ENCODE data around the gene CLTCL1. TPM values are rescaled to one million over a fixed set of nuclear protein-coding genes. Genes with fewer than 3 reads are reported as not detected.

The CLTCL1 gene
- total and polyA plus RNA-seq, 9 donors = 2.8 to 10.7 (median 5.2) TPM

GRCh38 chr22:19196841-19197612 is 94.5 kb downstream of the CLTCL1 start:
- Histone ChIP-seq H3K27ac (no peak overlapping the region), H3K4me1 (ENCODE audit: insufficient read depth) (no peaks in the 10 kb centered on the region), H3K4me3 (no peak overlapping the region), H3K9me3 (no peaks in the 10 kb centered on the region), H3K27me3 (no peaks in the 10 kb centered on the region), H3K36me3 (no peaks in the 10 kb centered on the region)
- 47 to 53% (median 48%) methylated on average over 11 of the region's 11 CpGs for WGBS, 3 donors
- intact Hi-C loops (cut with DNase I) = loop anchor here in 1 of 4 donors (1.0 kb wide), 1 partner anchor 28 kb away; no protein-coding TSS in a partner anchor
- DNase-seq = no peak
- TF ChIP-seq CTCF (IDR thresholded peaks at IDR 0.05) (no peak), EP300 (IDR thresholded peaks at IDR 0.05) (no peak), POLR2A (IDR thresholded peaks at IDR 0.05) (no peak)

- H3K4me1 ChIP-seq (ENCODE audit: insufficient read depth) = no peaks in the 10 kb centered on the region
- H3K27ac ChIP-seq = no peak overlapping the region
- TF ChIP-seq POLR2A (IDR thresholded peaks at IDR 0.05) (no peak), EP300 (IDR thresholded peaks at IDR 0.05) (no peak), CTCF (IDR thresholded peaks at IDR 0.05) (no peak)
- no peaks in the 10 kb centered on the region for H3K36me3 ChIP-seq
- H3K27me3 ChIP-seq = no peaks in the 10 kb centered on the region
- 86 to 92% (median 90%) methylated on average over 23 of the region's 23 CpGs for WGBS, 3 donors
- H3K4me3 ChIP-seq = no peak overlapping the region
- intact Hi-C loops (cut with DNase I) = loop anchor here in 1 of 4 donors (1.0 kb wide), 1 partner anchor 29 kb away; no protein-coding TSS in a partner anchor
- DNase-seq = no peak
- no peaks in the 10 kb centered on the region for H3K9me3 ChIP-seq
Measured at GRCh38 chr22:19195796-19196731, 95.5 kb downstream of the CLTCL1 start.

GRCh38 chr22:19194766-19195536 is 96.6 kb downstream of the CLTCL1 start:
- Histone ChIP-seq H3K27me3 (no peaks in the 10 kb centered on the region), H3K4me1 (ENCODE audit: insufficient read depth) (no peaks in the 10 kb centered on the region), H3K9me3 (no peaks in the 10 kb centered on the region), H3K36me3 (no peaks in the 10 kb centered on the region), H3K27ac (no peak overlapping the region), H3K4me3 (no peak overlapping the region)
- TF ChIP-seq CTCF (IDR thresholded peaks at IDR 0.05) (no peak), POLR2A (IDR thresholded peaks at IDR 0.05) (no peak), EP300 (IDR thresholded peaks at IDR 0.05) (no peak)
- WGBS, 3 donors = 90 to 93% (median 90%) methylated on average over 15 to 16 of the region's 16 CpGs
- intact Hi-C loops (cut with DNase I) = no loop called here
- no peak for DNase-seq

GRCh38 chr22:19193879-19194278 is 97.6 kb downstream of the CLTCL1 start:
- H3K4me1 ChIP-seq (ENCODE audit: insufficient read depth) = no peaks in the 10 kb centered on the region
- TF ChIP-seq CTCF (IDR thresholded peaks at IDR 0.05) (no peak), POLR2A (IDR thresholded peaks at IDR 0.05) (no peak), EP300 (IDR thresholded peaks at IDR 0.05) (no peak)
- no peaks in the 10 kb centered on the region for H3K9me3 ChIP-seq
- intact Hi-C loops (cut with DNase I) = no loop called here
- no peaks in the 10 kb centered on the region for H3K27me3 ChIP-seq
- DNase-seq = no peak
- H3K36me3 ChIP-seq = no peaks in the 10 kb centered on the region
- WGBS, 3 donors = 94 to 98% (median 97%) methylated on average over 6 of the region's 6 CpGs
- H3K27ac ChIP-seq = no peak overlapping the region
- no peak overlapping the region for H3K4me3 ChIP-seq

Data from ovary (tissue), 9 donors.